CD4-positive, CD25-positive, alpha-beta regulatory T cell (primary cell): ENCODE results near the gene KPNA1. TPM values are rescaled to one million over a fixed set of nuclear protein-coding genes. Genes with fewer than 3 reads are reported as not detected.
"Not testable (repeated sequence)": the region's sequence is repeated elsewhere in the genome, so short reads cannot be mapped to it uniquely, and the experiment has no call there.

Experiments used
- ATAC-seq, 2 donors: fragments of 150-1000 bp; cut with Tn5 transposase; one replicate each; pipeline ENCODE4 v1.10.0; 2021; ENCODE audit warnings: low read depth in 2 of 2, moderate number of reproducible peaks in 2 of 2, moderate library complexity in 1 of 2
- DNase-seq, 3 donors: peaks; one replicate each; pipeline versions ENCODE4 v3.0.0 to v3.0.0-alpha.2; 2012 to 2022; ENCODE audit warnings: mixed read lengths in 1 of 3
- H3K27ac ChIP-seq: one replicate; pipeline ENCODE4 v1.7.0; 2013; ENCODE audit warnings: mild to moderate bottlenecking, low read length; ENCODE audit not compliant: insufficient read depth, poor library complexity, severe bottlenecking
- H3K27me3 ChIP-seq: one replicate; pipeline ENCODE4 v1.7.0; 2013; ENCODE audit warnings: low read length; ENCODE audit not compliant: control insufficient read depth, insufficient read depth
- H3K36me3 ChIP-seq: one replicate; pipeline ENCODE4 v1.7.0; 2013; ENCODE audit warnings: mild to moderate bottlenecking, low read length, moderate library complexity; ENCODE audit not compliant: control insufficient read depth, insufficient read depth
- H3K4me1 ChIP-seq: 2 replicates; pipeline ENCODE4 v1.7.0; 2013; ENCODE audit warnings: mild to moderate bottlenecking, low read length; ENCODE audit not compliant: insufficient read depth, control insufficient read depth, poor library complexity, severe bottlenecking
- H3K4me3 ChIP-seq: one replicate; pipeline ENCODE4 v1.7.0; 2013; ENCODE audit warnings: low read depth, mild to moderate bottlenecking, low read length, moderate library complexity
- H3K9me3 ChIP-seq, 2 experiments: 1 replicate in 1 of 2; 2 replicates in 1 of 2; pipeline ENCODE4 v1.7.0; 2013; ENCODE audit warnings: low read length in 2 of 2, mild to moderate bottlenecking in 1 of 2, moderate library complexity in 1 of 2; ENCODE audit not compliant: control insufficient read depth in 2 of 2
- H3K27ac Mint-ChIP-seq, 3 donors: one replicate each; pipeline ENCODE4 v1.8.0; 2020 to 2022; ENCODE audit warnings: mild to moderate bottlenecking in 3 of 3, mixed read lengths in 3 of 3, moderate library complexity in 2 of 3
- H3K27me3 Mint-ChIP-seq: one replicate; pipeline ENCODE4 v1.8.0; 2022; ENCODE audit warnings: mild to moderate bottlenecking, mixed read lengths
- H3K36me3 Mint-ChIP-seq: one replicate; pipeline ENCODE4 v1.8.0; 2020; ENCODE audit warnings: mixed read lengths
- H3K4me1 Mint-ChIP-seq, 4 donors: one replicate each; pipeline ENCODE4 v1.8.0; 2020 to 2022; ENCODE audit warnings: mixed read lengths in 4 of 4, mild to moderate bottlenecking in 1 of 4
- H3K4me3 Mint-ChIP-seq, 4 donors: one replicate each; pipeline ENCODE4 v1.8.0; 2020 to 2022; ENCODE audit warnings: mild to moderate bottlenecking in 4 of 4, mixed read lengths in 4 of 4, moderate library complexity in 3 of 4
- H3K9me3 Mint-ChIP-seq, 7 donors: one replicate each; pipeline ENCODE4 v1.8.0; 2020 to 2022; ENCODE audit warnings: mixed read lengths in 7 of 7, mild to moderate bottlenecking in 3 of 7, moderate library complexity in 2 of 7
- polyA plus RNA-seq, 4 donors: library from polyadenylated mRNA; unstranded; fragments of 300-500 nt; fragmentation: Illumina TruSeq; gene quantifications; one replicate each; pipeline ENCODE4 v1.2.3, GENCODE V29; 2021
- total RNA-seq: library from RNA; stranded (reverse); gene quantifications from one replicate; pipeline ENCODE4 v1.2.3, GENCODE V29; 2022

KPNA1 gene
- total and polyA plus RNA-seq, 5 donors from 2014 or later = 41.4 to 57.8 (median 45.1) TPM

DNA sequence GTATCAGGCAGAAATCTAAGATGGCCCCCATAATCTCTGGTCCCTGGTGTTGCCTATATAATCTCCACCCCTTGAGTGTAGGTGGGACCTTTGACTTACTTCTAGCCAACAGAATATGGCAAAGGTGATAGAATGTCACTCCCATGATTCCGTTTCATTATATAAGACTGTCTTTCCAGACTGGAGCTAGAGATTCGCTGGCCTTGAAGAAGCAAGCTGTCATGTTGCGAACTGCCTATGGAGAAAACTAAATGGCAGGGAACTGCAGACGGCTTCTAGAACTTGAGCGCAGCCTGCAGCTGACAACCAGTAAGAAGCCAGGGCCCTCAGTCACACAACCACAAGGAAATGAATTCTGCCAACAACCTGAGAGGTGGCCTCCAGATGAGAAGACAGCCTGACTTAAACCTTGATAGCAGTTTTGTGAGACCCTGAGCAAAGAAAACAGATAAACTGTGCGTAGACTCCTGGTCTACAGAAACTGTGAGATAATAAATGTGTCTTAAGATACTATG lies 2.2 kb upstream of the KPNA1 start:
- Histone ChIP-seq H3K36me3 (no peaks in the 10 kb centered on the region), H3K4me3 (no peak overlapping the region), H3K27me3 (no peaks in the 10 kb centered on the region), H3K4me1 (peaks cover 21% of the 10 kb centered on the region), H3K9me3 (no peaks in the 10 kb centered on the region), H3K27ac (no peak overlapping the region)
- H3K27ac Mint-ChIP-seq = no peak overlapping the region
- H3K36me3 Mint-ChIP-seq = peaks cover 3% of the 10 kb centered on the region
- peak overlapping the region in 2 of 4 donors; percentile 16 to 89 for H3K4me3 Mint-ChIP-seq
- no peak for DNase-seq
- no peak for ATAC-seq
- H3K27me3 Mint-ChIP-seq = peaks cover 18% of the 10 kb centered on the region
- H3K9me3 Mint-ChIP-seq = no peaks in the 10 kb centered on the region
- peaks cover 12 to 29% (median 16%) of the 10 kb centered on the region in 4 donors for H3K4me1 Mint-ChIP-seq

DNA sequence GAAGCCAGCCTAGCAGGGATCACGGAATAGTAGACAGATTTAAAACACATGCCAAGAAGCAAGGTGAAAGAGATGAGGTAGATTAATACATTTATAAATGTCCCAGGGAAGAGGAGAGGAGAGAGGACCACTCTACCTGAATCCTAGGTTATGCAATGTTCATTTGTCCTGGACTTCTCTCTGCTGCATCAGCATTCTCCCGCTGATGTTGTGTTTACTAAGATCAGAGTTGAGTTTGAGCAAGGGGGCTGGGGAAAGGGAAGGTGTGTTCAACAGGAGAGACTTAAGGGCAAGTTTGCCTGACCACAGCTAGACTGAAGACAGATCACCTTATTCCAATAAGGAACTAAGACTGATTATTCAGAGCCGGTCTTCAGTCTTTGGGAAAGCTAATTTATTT lies 1.1 kb upstream of the KPNA1 start:
- Mint-ChIP-seq H3K36me3 (peaks cover 4% of the 10 kb centered on the region), H3K4me1 (peaks cover 22 to 40% (median 25%) of the 10 kb centered on the region in 4 donors), H3K27me3 (peaks cover 18% of the 10 kb centered on the region), H3K27ac (no peak overlapping the region), H3K4me3 (peak overlapping the region; percentile 2 to 89 (median 21)), H3K9me3 (no peaks in the 10 kb centered on the region)
- H3K27ac ChIP-seq = no peak overlapping the region
- peaks cover 25% of the 10 kb centered on the region for H3K4me1 ChIP-seq
- H3K9me3 ChIP-seq = no peaks in the 10 kb centered on the region
- H3K36me3 ChIP-seq = no peaks in the 10 kb centered on the region
- no peaks in the 10 kb centered on the region for H3K27me3 ChIP-seq
- H3K4me3 ChIP-seq = no peak overlapping the region
- ATAC-seq (no peak), DNase-seq (no peak)

DNA sequence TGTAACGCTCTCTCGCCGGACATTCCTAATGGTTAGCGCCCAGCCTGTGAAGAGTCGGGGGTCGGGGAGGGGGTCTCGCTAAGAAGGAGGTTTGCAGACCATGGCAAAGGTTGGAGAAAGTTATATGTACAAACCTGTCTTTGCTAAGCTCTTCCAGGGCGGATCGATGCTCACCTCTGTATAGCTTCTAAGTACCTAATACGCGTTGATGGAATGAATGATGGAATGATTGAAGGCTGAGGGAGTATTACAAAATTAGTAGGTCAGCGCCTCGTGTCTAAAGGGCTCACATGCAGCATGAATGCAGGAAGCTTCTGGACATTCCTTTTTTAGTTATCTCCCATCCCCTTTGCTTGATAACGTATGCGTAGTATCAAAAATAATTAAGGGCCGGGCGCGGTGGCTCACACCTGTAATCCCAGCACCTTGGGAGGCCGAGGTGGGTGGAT lies 305 bp upstream of the KPNA1 start:
- Mint-ChIP-seq H3K36me3 (peaks cover 5% of the 10 kb centered on the region), H3K4me3 (peak overlapping the region; percentile 76 to 96 (median 91)), H3K4me1 (peaks cover 27 to 48% (median 33%) of the 10 kb centered on the region in 4 donors), H3K9me3 (peaks cover 0 to under 1% (median 0%) of the 10 kb centered on the region in 7 donors), H3K27ac (peak overlapping the region; percentile 60 to 94 (median 74)), H3K27me3 (peaks cover 18% of the 10 kb centered on the region)
- H3K4me1 ChIP-seq = peaks cover 25% of the 10 kb centered on the region
- no peaks in the 10 kb centered on the region for H3K27me3 ChIP-seq
- no peaks in the 10 kb centered on the region for H3K9me3 ChIP-seq
- H3K36me3 ChIP-seq = no peaks in the 10 kb centered on the region
- H3K4me3 ChIP-seq = peak overlapping the region; percentile 84
- ATAC-seq (peak in 1 of 2 donors; percentile 1), DNase-seq (no peak)
- H3K27ac ChIP-seq = peak overlapping the region; percentile 97

DNA sequence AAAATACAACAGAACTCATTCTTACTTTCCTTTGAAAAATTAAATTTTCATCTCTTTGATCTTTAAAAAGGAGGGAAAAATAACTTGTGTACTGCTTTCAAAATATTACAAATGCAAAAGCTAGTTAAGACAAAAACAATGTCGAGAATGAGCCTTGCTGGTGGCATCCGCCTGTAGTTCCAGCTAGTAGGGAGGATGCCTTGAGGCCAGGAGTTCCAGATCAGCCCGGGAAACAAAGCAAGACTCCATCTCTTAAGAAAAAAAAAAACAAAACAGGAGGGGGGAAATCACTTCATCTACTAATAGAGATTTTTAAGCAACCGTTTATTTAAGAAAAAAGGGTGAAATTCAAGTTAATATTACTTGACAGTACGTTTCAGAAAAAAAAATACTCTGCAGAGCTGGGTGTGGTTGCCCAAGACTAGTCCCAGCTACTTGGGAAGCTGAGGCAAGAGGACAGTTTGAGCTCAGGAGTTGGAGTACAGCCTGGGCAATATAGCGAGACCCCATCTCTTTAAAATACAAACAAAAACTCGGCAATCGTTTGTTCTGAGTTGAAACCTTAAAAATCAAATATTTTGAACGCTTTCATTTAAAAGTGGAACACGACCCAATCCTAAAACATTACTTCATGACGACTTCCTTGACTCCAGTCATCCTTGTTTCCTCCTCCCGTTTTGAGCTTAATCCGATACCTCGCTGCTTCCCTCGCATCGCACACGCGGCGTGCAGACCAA lies 1.2 kb downstream of the KPNA1 start:
- Mint-ChIP-seq H3K36me3 (peaks cover 9% of the 10 kb centered on the region), H3K4me3 (peak overlapping the region; percentile 90 to 94 (median 92)), H3K27ac (peak overlapping the region; percentile 94 to 97 (median 95)), H3K9me3 (peaks cover 0 to 2% (median 0%) of the 10 kb centered on the region in 7 donors), H3K4me1 (peaks cover 41 to 63% (median 44%) of the 10 kb centered on the region in 4 donors), H3K27me3 (peaks cover 13% of the 10 kb centered on the region)
- DNase-seq (no peak), ATAC-seq (no peak)
- peak overlapping the region; percentile 90 for H3K4me3 ChIP-seq
- no peaks in the 10 kb centered on the region for H3K27me3 ChIP-seq
- H3K27ac ChIP-seq = peak overlapping the region; percentile 97
- H3K9me3 ChIP-seq = no peaks in the 10 kb centered on the region
- H3K4me1 ChIP-seq = peaks cover 25% of the 10 kb centered on the region
- no peaks in the 10 kb centered on the region for H3K36me3 ChIP-seq

DNA sequence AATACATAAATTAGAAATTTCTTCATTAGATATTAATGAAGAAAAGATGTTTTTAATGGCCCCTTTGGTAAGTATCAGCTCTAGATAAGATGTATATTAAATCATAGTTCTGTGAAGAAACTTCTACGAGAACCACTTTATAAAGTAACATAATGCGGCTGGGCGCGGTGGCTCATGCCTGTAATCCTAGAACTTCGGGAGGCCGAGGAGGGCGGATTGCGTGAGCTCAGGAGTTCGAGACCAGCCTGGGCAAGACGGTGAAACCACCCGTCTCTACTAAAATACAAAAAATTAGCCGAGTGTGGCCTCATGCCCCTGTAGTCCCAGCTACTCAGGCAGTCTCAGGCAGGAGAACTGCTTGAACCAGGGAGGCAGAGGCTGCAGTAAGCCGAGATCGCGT lies 2.5 kb downstream of the KPNA1 start:
- Mint-ChIP-seq H3K4me1 (peaks cover 46 to 74% (median 53%) of the 10 kb centered on the region in 4 donors), H3K9me3 (peaks cover 0 to 2% (median 0%) of the 10 kb centered on the region in 7 donors), H3K4me3 (peak overlapping the region in 3 of 4 donors; percentile 31 to 92 (median 53)), H3K27ac (no peak overlapping the region), H3K27me3 (peaks cover 13% of the 10 kb centered on the region), H3K36me3 (peaks cover 9% of the 10 kb centered on the region)
- ATAC-seq (no peak), DNase-seq (no peak)
- Histone ChIP-seq H3K27ac (no peak overlapping the region), H3K36me3 (no peaks in the 10 kb centered on the region), H3K27me3 (no peaks in the 10 kb centered on the region), H3K9me3 (no peaks in the 10 kb centered on the region), H3K4me1 (peaks cover 34% of the 10 kb centered on the region), H3K4me3 (no peak overlapping the region)

DNA sequence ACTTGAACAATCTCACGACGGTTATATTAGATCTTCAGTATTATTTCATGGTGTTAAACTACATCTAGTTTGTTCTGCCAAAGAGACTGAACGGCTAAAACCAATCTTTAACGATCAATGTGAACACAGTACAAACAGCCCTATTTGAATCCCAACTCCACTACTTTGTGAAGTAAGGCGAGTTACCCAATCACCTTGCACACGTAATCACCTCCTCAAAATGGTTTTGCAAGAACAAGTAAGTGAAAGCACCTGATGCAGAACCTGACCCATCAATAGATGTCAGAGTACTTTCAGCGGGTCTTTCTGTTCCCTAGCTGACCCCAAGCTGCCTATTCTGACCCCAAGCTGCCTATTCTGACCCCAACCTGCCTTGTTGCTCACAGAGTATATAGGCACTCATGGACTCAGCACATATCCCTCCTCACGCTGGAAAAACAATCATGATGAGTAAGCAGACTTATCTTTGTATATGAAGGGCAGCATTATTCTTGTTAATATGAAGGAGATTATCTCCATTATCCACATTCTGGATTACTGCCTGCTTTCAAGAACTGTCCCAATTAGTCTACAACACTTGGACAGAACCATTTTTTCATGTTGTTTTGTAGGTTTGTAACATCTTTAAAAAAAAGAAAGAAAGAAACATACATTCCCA lies 3.7 kb downstream of the KPNA1 start:
- peak overlapping the region in 3 of 4 donors; percentile 49 to 92 (median 70) for H3K4me3 Mint-ChIP-seq

DNA sequence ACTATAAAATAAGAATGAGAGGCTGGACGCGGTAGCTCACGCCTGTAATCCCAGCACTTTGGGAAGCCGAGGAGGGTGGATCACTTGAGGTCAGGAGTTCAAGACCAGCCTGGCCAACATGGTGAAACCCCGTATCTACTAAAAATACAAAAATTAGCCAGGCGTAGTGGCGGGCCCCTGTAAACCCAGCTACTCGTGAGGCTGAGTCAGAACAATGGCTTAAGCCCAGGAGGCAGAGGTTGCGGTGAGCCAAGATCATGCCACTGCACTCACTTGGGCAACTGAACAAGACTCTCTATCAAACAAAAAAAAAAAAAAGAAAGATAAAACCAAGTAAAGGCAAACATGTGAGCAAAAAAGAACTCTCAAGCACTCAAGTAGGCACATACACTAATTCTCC lies 5.8 kb downstream of the KPNA1 start:
- not testable (repeated sequence) for H3K36me3 ChIP-seq, H3K27me3 Mint-ChIP-seq, H3K9me3 ChIP-seq, H3K27ac ChIP-seq, H3K27me3 ChIP-seq, H3K36me3 Mint-ChIP-seq, H3K9me3 Mint-ChIP-seq, H3K27ac Mint-ChIP-seq, H3K4me3 ChIP-seq, ATAC-seq, DNase-seq
- Mint-ChIP-seq H3K4me1 (peaks cover 55 to 87% (median 74%) of the 10 kb centered on the region in 4 donors), H3K4me3 (peak overlapping the region in 1 of 4 donors; percentile 42)
- H3K4me1 ChIP-seq = peaks cover 30% of the 10 kb centered on the region

More for the DNA sequence above, 3.7 kb downstream of the KPNA1 start:
- H3K9me3 ChIP-seq = no peaks in the 10 kb centered on the region
- H3K27me3 ChIP-seq = no peaks in the 10 kb centered on the region
- H3K4me1 ChIP-seq = peaks cover 34% of the 10 kb centered on the region
- peaks cover 0 to 2% (median 0%) of the 10 kb centered on the region in 7 donors for H3K9me3 Mint-ChIP-seq
- H3K4me1 Mint-ChIP-seq = peaks cover 46 to 83% (median 59%) of the 10 kb centered on the region in 4 donors
- no peak overlapping the region for H3K27ac ChIP-seq
- ATAC-seq = no peak
- no peaks in the 10 kb centered on the region for H3K36me3 ChIP-seq
- DNase-seq = no peak
- peaks cover 5% of the 10 kb centered on the region for H3K27me3 Mint-ChIP-seq
- H3K4me3 ChIP-seq = peak overlapping the region; percentile 22
- no peak overlapping the region for H3K27ac Mint-ChIP-seq
- H3K36me3 Mint-ChIP-seq = peaks cover 9% of the 10 kb centered on the region
